DND-41 (cell line): Measurements from ENCODE around the gene AKAP17A.

Experiments
- CTCF ChIP-seq: IDR thresholded peaks from 2 replicates; pipeline ENCODE4 v1.5.1; 2012; ENCODE audit warnings: borderline replicate concordance, low read length, moderate library complexity, mild to moderate bottlenecking; ENCODE audit not compliant: poor library complexity, severe bottlenecking; ENCODE audit errors: extremely low read depth
- EZH2 ChIP-seq: IDR thresholded peaks from 3 replicates; pipeline ENCODE4 v1.6.1; 2012; ENCODE audit warnings: borderline replicate concordance, low read depth, mild to moderate bottlenecking, moderate library complexity, low read length, inconsistent platforms; ENCODE audit not compliant: severe bottlenecking

GRCh38 chrX:1576201-1576992 is 15.0 kb upstream of the AKAP17A start:
- no peak for TF ChIP-seq CTCF
- TF ChIP-seq EZH2, result no peak
